Right ventricle myocardium superior (tissue), 1 donor: ENCODE data around the gene MDFI. TPM values are rescaled to one million over a fixed set of nuclear protein-coding genes. Genes with fewer than 3 reads are reported as not detected.
A peak's percentile ranks its signal among the peaks of the same experiment; 100 is the strongest.

Experiments used
- ATAC-seq: fragments of 200-7000 bp; cut with Tn5 transposase; one replicate; pipeline ENCODE4 v1.9.1; 2020; ENCODE audit warnings: mild to moderate bottlenecking; ENCODE audit not compliant: poor library complexity
- DNase-seq: peaks from one replicate; pipeline ENCODE4 v3.0.0-alpha.2; 2020
- intact Hi-C: fragments of 100-400 bp; cut with DNase I; formaldehyde crosslinking; loops from one replicate; pipeline ENCODE4 v1.11.2; 2022
- long read RNA-seq: library from polyadenylated mRNA; unstranded; transcript quantifications from one replicate; pipeline ENCODE4 v2.0.0, GENCODE V29; 2021
- total RNA-seq: library from RNA; stranded (reverse); fragmentation: NEBNext Ultra II Directional; extraction: Animal tissue kit (Norgen Biotek cat#: 25700); gene quantifications from one replicate; pipeline ENCODE4 v1.2.1, GENCODE V29; 2021
- donor health status: DM: no; HTN: yes; CAD: no; lungs with severe emphysema.

MDFI gene
- total RNA-seq: 1.1 TPM
- long read RNA-seq: 0 reads

GRCh38 chr6:41638002-41638934, at the start of gene MDFI:
Gene MDFI, plus strand, starts transcription at chr6:41638468. Its CDS starts 282 bp downstream, at chr6:41638750.
- DNase-seq (no peak), ATAC-seq (peak; percentile 30)
- intact Hi-C loops: no loop called here

GRCh38 chr6:41589223-41589622, 49.0 kb upstream of the MDFI start:
- DNase-seq (no peak), ATAC-seq (no peak)
- intact Hi-C loops: no loop called here

- intact Hi-C loops: loop anchor here (5.0 kb wide), 2 partner anchors 128 to 223 kb away; no protein-coding TSS in a partner anchor
- no peak for DNase-seq
Observed at GRCh38 chr6:41589636-41590622, 48.3 kb upstream of the MDFI start.

GRCh38 chr6:41591122-41591521, 47.1 kb upstream of the MDFI start:
- DNase-seq (no peak), ATAC-seq (no peak)
- intact Hi-C loops: loop anchor here (5.0 kb wide), 2 partner anchors 129 to 224 kb away; no protein-coding TSS in a partner anchor

More at GRCh38 chr6:41589636-41590622, 48.3 kb upstream of the MDFI start:
- ATAC-seq: no peak

GRCh38 chr6:41591859-41592502, 46.3 kb upstream of the MDFI start:
- intact Hi-C loops: loop anchor here (5.0 kb wide), 2 partner anchors 130 to 225 kb away; no protein-coding TSS in a partner anchor
- DNase-seq: peak; percentile 75
- ATAC-seq: peak; percentile 83

GRCh38 chr6:41593406-41593805, 44.9 kb upstream of the MDFI start:
- ATAC-seq: no peak
- intact Hi-C loops: loop anchor here (5.0 kb wide), 2 partner anchors 131 to 226 kb away; no protein-coding TSS in a partner anchor
- no peak for DNase-seq

- ATAC-seq: no peak
- no peak for DNase-seq
Observed at GRCh38 chr6:41593839-41594238, 44.4 kb upstream of the MDFI start.

GRCh38 chr6:41594326-41594725, 43.9 kb upstream of the MDFI start:
- DNase-seq (no peak), ATAC-seq (no peak)
- intact Hi-C loops: loop anchor here (5.0 kb wide), 2 partner anchors 132 to 227 kb away; no protein-coding TSS in a partner anchor

More at GRCh38 chr6:41593839-41594238, 44.4 kb upstream of the MDFI start:
- intact Hi-C loops: loop anchor here (5.0 kb wide), 2 partner anchors 132 to 227 kb away; no protein-coding TSS in a partner anchor

- DNase-seq (no peak), ATAC-seq (no peak)
- intact Hi-C loops: loop anchor here (5.0 kb wide), 2 partner anchors 132 to 227 kb away; no protein-coding TSS in a partner anchor
Observed at GRCh38 chr6:41594766-41595165, 43.5 kb upstream of the MDFI start.

GRCh38 chr6:41595166-41595565, 43.1 kb upstream of the MDFI start:
- ATAC-seq (no peak), DNase-seq (no peak)
- intact Hi-C loops: no loop called here

- ATAC-seq (no peak), DNase-seq (no peak)
- intact Hi-C loops: no loop called here
Observed at GRCh38 chr6:41596096-41596685, 42.1 kb upstream of the MDFI start.

- DNase-seq: no peak
- intact Hi-C loops: no loop called here
Observed at GRCh38 chr6:41596807-41597206, 41.5 kb upstream of the MDFI start.

GRCh38 chr6:41597246-41598000, 40.8 kb upstream of the MDFI start:
- intact Hi-C loops: no loop called here
- ATAC-seq: no peak
- no peak for DNase-seq

More at GRCh38 chr6:41596807-41597206, 41.5 kb upstream of the MDFI start:
- no peak for ATAC-seq

GRCh38 chr6:41598670-41599014, 39.6 kb upstream of the MDFI start:
- ATAC-seq (no peak), DNase-seq (no peak)
- intact Hi-C loops: no loop called here

GRCh38 chr6:41599015-41599851, 39.0 kb upstream of the MDFI start:
- intact Hi-C loops: no loop called here
- ATAC-seq (no peak), DNase-seq (no peak)

- intact Hi-C loops: loop anchor here (10.0 kb wide), 1 partner anchor 175 kb away; the partner anchor contains the start of gene FRS3
- DNase-seq: no peak
- ATAC-seq: no peak
Observed at GRCh38 chr6:41599852-41600445, 38.3 kb upstream of the MDFI start.
